H9 (cell line): ENCODE measurements around the gene CILP2. TPM values are rescaled to one million over a fixed set of nuclear protein-coding genes. Genes with fewer than 3 reads are reported as not detected.

Source experiments
- DNase-seq: peaks from one replicate; pipeline ENCODE4 v3.0.0-alpha.2; 2017
- H2AFZ ChIP-seq: one replicate; pipeline ENCODE4 v1.6.1; 2013; ENCODE audit warnings: mild to moderate bottlenecking, low read length, control low read depth, moderate library complexity
- H2AK5ac ChIP-seq: 2 replicates; pipeline ENCODE4 v1.6.1; 2013; ENCODE audit warnings: low read length, control low read depth, mixed read lengths; ENCODE audit not compliant: insufficient read length
- H2BK120ac ChIP-seq: one replicate; pipeline ENCODE4 v1.6.1; 2013; ENCODE audit warnings: low read depth, mild to moderate bottlenecking, low read length, control low read depth, inconsistent platforms; ENCODE audit not compliant: poor library complexity, severe bottlenecking
- H2BK12ac ChIP-seq: 2 replicates; pipeline ENCODE4 v1.6.1; 2013; ENCODE audit warnings: low read length, control low read depth, mixed read lengths, low read depth; ENCODE audit not compliant: insufficient read length
- H2BK15ac ChIP-seq: 2 replicates; pipeline ENCODE4 v1.6.1; 2013; ENCODE audit warnings: low read depth, low read length, control low read depth
- H2BK20ac ChIP-seq: one replicate; pipeline ENCODE4 v1.6.1; 2013; ENCODE audit warnings: low read depth, mild to moderate bottlenecking, low read length, control low read depth, inconsistent platforms; ENCODE audit not compliant: poor library complexity, severe bottlenecking
- H2BK5ac ChIP-seq: 2 replicates; pipeline ENCODE4 v1.6.1; 2013; ENCODE audit warnings: low read length, control low read depth, mixed read lengths; ENCODE audit not compliant: insufficient read length
- H3K14ac ChIP-seq: 2 replicates; pipeline ENCODE4 v1.6.1; 2013; ENCODE audit warnings: low read length, control low read depth; ENCODE audit not compliant: insufficient read depth
- H3K18ac ChIP-seq: 2 replicates; pipeline ENCODE4 v1.6.1; 2013; ENCODE audit warnings: low read depth, mild to moderate bottlenecking, mixed read lengths, low read length, control low read depth; ENCODE audit not compliant: insufficient read length
- H3K23ac ChIP-seq: 2 replicates; pipeline ENCODE4 v1.6.1; 2013; ENCODE audit warnings: low read length, control low read depth, mixed read lengths, low read depth; ENCODE audit not compliant: insufficient read length
- H3K23me2 ChIP-seq: 2 replicates; pipeline ENCODE4 v1.6.1; 2013; ENCODE audit warnings: low read depth, mild to moderate bottlenecking, mixed read lengths, low read length, control low read depth; ENCODE audit not compliant: insufficient read length, poor library complexity, severe bottlenecking
- H3K27ac ChIP-seq: 2 replicates; pipeline ENCODE4 v1.5.1; 2013; ENCODE audit warnings: low read length, control low read depth, mixed read lengths, low read depth; ENCODE audit not compliant: insufficient read length
- H3K27me3 ChIP-seq: 2 replicates; pipeline ENCODE4 v1.6.1; 2013; ENCODE audit warnings: low read length, control low read depth, inconsistent platforms; ENCODE audit not compliant: insufficient read depth
- H3K4ac ChIP-seq: 2 replicates; pipeline ENCODE4 v1.6.1; 2013; ENCODE audit warnings: low read depth, mild to moderate bottlenecking, control low read depth, inconsistent platforms, low read length, moderate library complexity
- H3K4me1 ChIP-seq: 2 replicates; pipeline ENCODE4 v1.6.1; 2013; ENCODE audit warnings: low read length, control low read depth, inconsistent platforms; ENCODE audit not compliant: insufficient read depth
- H3K4me2 ChIP-seq: 2 replicates; pipeline ENCODE4 v1.6.1; 2013; ENCODE audit warnings: low read length, control low read depth, mixed read lengths; ENCODE audit not compliant: insufficient read length, insufficient read depth
- H3K56ac ChIP-seq: 2 replicates; pipeline ENCODE4 v1.6.1; 2013; ENCODE audit warnings: low read depth, mild to moderate bottlenecking, mixed read lengths, low read length, control low read depth; ENCODE audit not compliant: insufficient read length
- H3K79me1 ChIP-seq: 2 replicates; pipeline ENCODE4 v1.6.1; 2013; ENCODE audit warnings: low read depth, mild to moderate bottlenecking, moderate library complexity, low read length, control low read depth, inconsistent platforms; ENCODE audit not compliant: insufficient read depth, poor library complexity, severe bottlenecking
- H3K79me2 ChIP-seq: 2 replicates; pipeline ENCODE4 v1.6.1; 2013; ENCODE audit warnings: low read length, control low read depth, inconsistent platforms; ENCODE audit not compliant: insufficient read depth
- H3K9ac ChIP-seq: 2 replicates; pipeline ENCODE4 v1.6.1; 2013; ENCODE audit warnings: low read length, control low read depth, mixed read lengths; ENCODE audit not compliant: insufficient read length; ENCODE audit errors: extremely low read depth
- H3K9me3 ChIP-seq: one replicate; pipeline ENCODE4 v1.6.1; 2013; ENCODE audit warnings: low read depth, low read length, inconsistent platforms; ENCODE audit not compliant: control insufficient read depth
- H3T11ph ChIP-seq: one replicate; pipeline ENCODE4 v1.6.1; 2013; ENCODE audit warnings: mild to moderate bottlenecking, low read length, control low read depth, inconsistent platforms
- H4K20me1 ChIP-seq: one replicate; pipeline ENCODE4 v1.6.1; 2013; ENCODE audit not compliant: control insufficient read depth, insufficient read length, insufficient read depth
- H4K5ac ChIP-seq: 2 replicates; pipeline ENCODE4 v1.6.1; 2013; ENCODE audit warnings: low read depth, mild to moderate bottlenecking, mixed read lengths, low read length, control low read depth; ENCODE audit not compliant: insufficient read length
- H4K8ac ChIP-seq: replicated peaks from 2 replicates; pipeline ENCODE4 v1.6.1; 2013; ENCODE audit warnings: low read length, control low read depth, mixed read lengths, low read depth; ENCODE audit not compliant: insufficient read length
- H4K91ac ChIP-seq: 2 replicates; pipeline ENCODE4 v1.6.1; 2013; ENCODE audit warnings: low read depth, mild to moderate bottlenecking, moderate library complexity, mixed read lengths, low read length, control low read depth; ENCODE audit not compliant: insufficient read length
- H3K27ac Mint-ChIP-seq, 3 experiments: 2 replicates in 2 of 3; 3 replicates in 1 of 3; pipeline ENCODE4 v1.8.0; 2020 to 2021; ENCODE audit warnings: mixed read lengths in 3 of 3, mild to moderate bottlenecking in 1 of 3, moderate library complexity in 1 of 3
- H3K27me3 Mint-ChIP-seq: 2 replicates; pipeline ENCODE4 v1.8.0; 2021; ENCODE audit warnings: low read depth, mild to moderate bottlenecking, moderate library complexity, mixed read lengths
- H3K36me3 Mint-ChIP-seq, 3 experiments: 2 replicates in 2 of 3; 3 replicates in 1 of 3; pipeline ENCODE4 v1.8.0; 2020 to 2021; ENCODE audit warnings: low read depth in 3 of 3, mixed read lengths in 3 of 3; ENCODE audit not compliant: insufficient read depth in 1 of 3
- H3K4me1 Mint-ChIP-seq, 2 experiments: 2 replicates each; pipeline ENCODE4 v1.8.0; 2020; ENCODE audit warnings: mixed read lengths in 2 of 2
- H3K4me3 Mint-ChIP-seq, 2 experiments: 2 replicates in 1 of 2; 3 replicates in 1 of 2; pipeline ENCODE4 v1.8.0; 2020 to 2021; ENCODE audit warnings: mild to moderate bottlenecking in 2 of 2, mixed read lengths in 2 of 2, moderate library complexity in 1 of 2
- H3K9me3 Mint-ChIP-seq, 2 experiments: 2 replicates in 1 of 2; 3 replicates in 1 of 2; pipeline ENCODE4 v1.8.0; 2020; ENCODE audit warnings: mild to moderate bottlenecking in 2 of 2, mixed read lengths in 2 of 2, moderate library complexity in 1 of 2
- CTCF ChIP-seq: fragments of 200-600 bp; sonication (generic); conservative IDR thresholded peaks from 3 replicates; pipeline ENCODE4 v1.8.0; 2021; ENCODE audit warnings: antibody characterized with exemption, mild to moderate bottlenecking
- WGBS: extraction: QIAGEN DNeasy Blood & Tissue Kit; methylation state at CpG from one replicate; pipeline ENCODE4 v1.1.7; 2013; ENCODE audit warnings: missing lambda C conversion rate, low lambda C conversion rate, mixed read lengths; ENCODE audit not compliant: insufficient read length; ENCODE audit errors: extremely low coverage; 5-methylcytosine and 5-hydroxymethylcytosine counted together
- total RNA-seq: library from RNA; stranded (reverse); gene quantifications from 2 replicates; pipeline ENCODE4 v1.2.1, GENCODE V29; 2021

The CILP2 gene
- total RNA-seq, 1 experiment from 2014 or later = 6.4 TPM

GRCh38 chr19:19493841-19494546 lies 44.1 kb upstream of the CILP2 start:
- no CpG with 5 or more reads among the region's 15 CpGs for WGBS
- DNase-seq = no peak
- no peak overlapping the region for H2AFZ ChIP-seq

More at GRCh38 chr19:19493841-19494546, 44.1 kb upstream of the CILP2 start:
- Histone ChIP-seq H3K23ac (no peak overlapping the region), H3K56ac (no peak overlapping the region), H2BK12ac (no peak overlapping the region), H3K79me2 (peaks cover 4% of the 10 kb centered on the region; the same call in 1 of the 2 replicates), H3K27me3 (no peaks in the 10 kb centered on the region), H3K18ac (no peak overlapping the region), H4K8ac (no peak overlapping the region), H2BK15ac (no peak overlapping the region), H4K91ac (no peak overlapping the region), H2BK120ac (no peak overlapping the region), H2BK20ac (no peak overlapping the region), H2AK5ac (no peak overlapping the region), H3T11ph (no peak overlapping the region), H4K20me1 (no peaks in the 10 kb centered on the region), H3K14ac (no peak overlapping the region), H2BK5ac (no peak overlapping the region), H3K4me1 (peaks cover 3% of the 10 kb centered on the region; the same call in 1 of the 2 replicates), H3K9ac (no peak overlapping the region), H3K9me3 (no peaks in the 10 kb centered on the region), H3K23me2 (no peaks in the 10 kb centered on the region), H3K4ac (no peak overlapping the region), H3K4me2 (no peak overlapping the region), H3K27ac (no peak overlapping the region), H3K79me1 (no peaks in the 10 kb centered on the region), H4K5ac (no peak overlapping the region)
- H3K27me3 Mint-ChIP-seq = no peaks in the 10 kb centered on the region
- no peak for TF ChIP-seq CTCF
- peak overlapping the region in 1 of 3 experiments; percentile 90; a peak in 2 of 7 replicates for H3K27ac Mint-ChIP-seq
- no peaks in the 10 kb centered on the region for H3K9me3 Mint-ChIP-seq
- H3K4me3 Mint-ChIP-seq = no peak overlapping the region; a peak in 1 of 5 replicates
- H3K4me1 Mint-ChIP-seq = peaks cover 17 to 19% of the 10 kb centered on the region in 2 experiments
- peaks cover 34 to 79% (median 72%) of the 10 kb centered on the region in 3 experiments; a peak in 6 of 7 replicates for H3K36me3 Mint-ChIP-seq
